ENCODE results near the gene DDC.

GRCh38 chr7:50475340-50475739 is 89.9 kb downstream of the DDC start:
- TF ChIP-seq MAFK (IDR thresholded peaks at IDR 0.05; ENCODE audit: partially characterized antibody): no peak
- TF ChIP-seq, protein P1, sequence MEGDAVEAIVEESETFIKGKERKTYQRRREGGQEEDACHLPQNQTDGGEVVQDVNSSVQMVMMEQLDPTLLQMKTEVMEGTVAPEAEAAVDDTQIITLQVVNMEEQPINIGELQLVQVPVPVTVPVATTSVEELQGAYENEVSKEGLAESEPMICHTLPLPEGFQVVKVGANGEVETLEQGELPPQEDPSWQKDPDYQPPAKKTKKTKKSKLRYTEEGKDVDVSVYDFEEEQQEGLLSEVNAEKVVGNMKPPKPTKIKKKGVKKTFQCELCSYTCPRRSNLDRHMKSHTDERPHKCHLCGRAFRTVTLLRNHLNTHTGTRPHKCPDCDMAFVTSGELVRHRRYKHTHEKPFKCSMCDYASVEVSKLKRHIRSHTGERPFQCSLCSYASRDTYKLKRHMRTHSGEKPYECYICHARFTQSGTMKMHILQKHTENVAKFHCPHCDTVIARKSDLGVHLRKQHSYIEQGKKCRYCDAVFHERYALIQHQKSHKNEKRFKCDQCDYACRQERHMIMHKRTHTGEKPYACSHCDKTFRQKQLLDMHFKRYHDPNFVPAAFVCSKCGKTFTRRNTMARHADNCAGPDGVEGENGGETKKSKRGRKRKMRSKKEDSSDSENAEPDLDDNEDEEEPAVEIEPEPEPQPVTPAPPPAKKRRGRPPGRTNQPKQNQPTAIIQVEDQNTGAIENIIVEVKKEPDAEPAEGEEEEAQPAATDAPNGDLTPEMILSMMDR (IDR thresholded peaks at IDR 0.05): no peak
- no peak for TF ChIP-seq PBX3 (IDR thresholded peaks at IDR 0.05)
- no peak for TF ChIP-seq SREBF2 (IDR thresholded peaks at IDR 0.05)
- no peak for TF ChIP-seq CBX8 (IDR thresholded peaks at IDR 0.05)
- TF ChIP-seq, protein P2, sequence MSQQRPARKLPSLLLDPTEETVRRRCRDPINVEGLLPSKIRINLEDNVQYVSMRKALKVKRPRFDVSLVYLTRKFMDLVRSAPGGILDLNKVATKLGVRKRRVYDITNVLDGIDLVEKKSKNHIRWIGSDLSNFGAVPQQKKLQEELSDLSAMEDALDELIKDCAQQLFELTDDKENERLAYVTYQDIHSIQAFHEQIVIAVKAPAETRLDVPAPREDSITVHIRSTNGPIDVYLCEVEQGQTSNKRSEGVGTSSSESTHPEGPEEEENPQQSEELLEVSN (IDR thresholded peaks at IDR 0.05; ENCODE audit: borderline replicate concordance, low read depth): no peak
- no peak for TF ChIP-seq CHD4 (IDR thresholded peaks at IDR 0.05; ENCODE audit: borderline replicate concordance)
- no peak for TF ChIP-seq ZC3H11A (IDR thresholded peaks at IDR 0.05)
- no peak for TF ChIP-seq MYC (IDR thresholded peaks at IDR 0.05; ENCODE audit: borderline replicate concordance, low read length)
- no peak for TF ChIP-seq FOSB (CRISPR knock-in tag; IDR thresholded peaks at IDR 0.05)
